GM13977 (cell line): ENCODE measurements around the gene DLST.
"Not testable (repeated sequence)": the region's sequence is repeated elsewhere in the genome, so short reads cannot be mapped to it uniquely, and the experiment has no call there.

ENCODE experiments used
- DNase-seq: peaks from one replicate; pipeline ENCODE4 v3.0.0; 2012; ENCODE audit warnings: low spot score
- CTCF ChIP-seq: IDR thresholded peaks from 2 replicates; pipeline ENCODE4 v1.5.1; 2012; ENCODE audit warnings: mild to moderate bottlenecking, control low read depth; ENCODE audit not compliant: insufficient read depth; ENCODE audit errors: extremely low read depth, missing control alignments
- in situ Hi-C: fragments of 300-500 bp; cut with MboI; formaldehyde crosslinking; loops from one replicate; pipeline ENCODE4 v1.12.0; 2022; ENCODE audit warnings: low sequenced_read_pairs, low pct_unique_long_range_greater_than_20kb, mixed read lengths, inconsistent platforms; ENCODE audit not compliant: unreplicated experiment

Gene DLST

GRCh38 chr14:74922752-74923401, 41.2 kb downstream of the DLST start, which contains the start of gene RPS6KL1:
TSS of gene RPS6KL1 (minus strand) at chr14:74923260. CDS start at chr14:74921541, 1,719 bp downstream.
- DNase-seq = peak; percentile 94

GRCh38 chr14:74924061-74924460, 42.3 kb downstream of the DLST start:
- DNase-seq = no peak
- TF ChIP-seq CTCF = no peak
- in situ Hi-C loops = no loop called here

More at GRCh38 chr14:74922752-74923401, 41.2 kb downstream of the DLST start, which contains the start of gene RPS6KL1:
- TF ChIP-seq CTCF = no peak
- in situ Hi-C loops = no loop called here

- no peak for TF ChIP-seq CTCF
- in situ Hi-C loops = no loop called here
- DNase-seq = no peak
Measured at GRCh38 chr14:74927225-74927624, 45.5 kb downstream of the DLST start.

GRCh38 chr14:74929242-74929641, 47.5 kb downstream of the DLST start:
- DNase-seq = no peak
- no peak for TF ChIP-seq CTCF
- in situ Hi-C loops = no loop called here

- DNase-seq, in situ Hi-C loops: not testable (repeated sequence)
Measured at GRCh38 chr14:74931744-74932143, 50.0 kb downstream of the DLST start.

GRCh38 chr14:74932401-74932901, 50.7 kb downstream of the DLST start:
- DNase-seq = no peak
- in situ Hi-C loops = no loop called here

GRCh38 chr14:74932936-74933335, 51.2 kb downstream of the DLST start:
- DNase-seq, in situ Hi-C loops: not testable (repeated sequence)

More at GRCh38 chr14:74932401-74932901, 50.7 kb downstream of the DLST start:
- no peak for TF ChIP-seq CTCF
